ENCODE results near the gene ABLIM2.
A peak's percentile ranks its signal among the peaks of the same experiment; 100 is the strongest.

The ABLIM2 gene

GRCh38 chr4:8067945-8068896, 90.4 kb downstream of the ABLIM2 start:
- Mint-ChIP-seq H3K4me3 (no peak overlapping the region), H3K27me3 (peaks cover 13% of the 10 kb centered on the region), H3K27ac (no peak overlapping the region), H3K4me1 (no peaks in the 10 kb centered on the region), H3K9me3 (peaks cover 5 to 24% of the 10 kb centered on the region in 2 donors)
- ATAC-seq (no peak), DNase-seq (no peak)

- H3K27ac Mint-ChIP-seq, result no peak overlapping the region
- no peaks in the 10 kb centered on the region for H3K4me1 Mint-ChIP-seq
- H3K9me3 Mint-ChIP-seq, result peaks cover 5 to 29% of the 10 kb centered on the region in 2 donors
- H3K27me3 Mint-ChIP-seq, result peaks cover 5% of the 10 kb centered on the region
- ATAC-seq, result no peak
- no peak for DNase-seq
- no peak overlapping the region for H3K4me3 Mint-ChIP-seq
Observed at GRCh38 chr4:8067274-8067936, 91.2 kb downstream of the ABLIM2 start.

- DNase-seq, result no peak
- no peak overlapping the region for H3K27ac Mint-ChIP-seq
- no peak for ATAC-seq
- peaks cover 5 to 29% of the 10 kb centered on the region in 2 donors for H3K9me3 Mint-ChIP-seq
- H3K27me3 Mint-ChIP-seq, result no peaks in the 10 kb centered on the region
- no peak overlapping the region for H3K4me3 Mint-ChIP-seq
- H3K4me1 Mint-ChIP-seq, result no peaks in the 10 kb centered on the region
Observed at GRCh38 chr4:8066336-8066931, 92.2 kb downstream of the ABLIM2 start.

GRCh38 chr4:8063974-8064563, 94.5 kb downstream of the ABLIM2 start:
- no peak overlapping the region for H3K4me3 Mint-ChIP-seq
- DNase-seq (no peak), ATAC-seq (no peak)
- peaks cover 5 to 29% of the 10 kb centered on the region in 2 donors for H3K9me3 Mint-ChIP-seq
- H3K27me3 Mint-ChIP-seq, result no peaks in the 10 kb centered on the region
- H3K27ac Mint-ChIP-seq, result peak overlapping the region in 1 of 2 donors; percentile 1
- no peaks in the 10 kb centered on the region for H3K4me1 Mint-ChIP-seq

GRCh38 chr4:8061573-8061972, 97.0 kb downstream of the ABLIM2 start:
- DNase-seq, result no peak
- no peak for ATAC-seq
- Mint-ChIP-seq H3K4me3 (no peak overlapping the region), H3K27ac (no peak overlapping the region), H3K4me1 (no peaks in the 10 kb centered on the region), H3K27me3 (no peaks in the 10 kb centered on the region), H3K9me3 (peaks cover 5 to 29% of the 10 kb centered on the region in 2 donors)

GRCh38 chr4:8061145-8061544, 97.5 kb downstream of the ABLIM2 start:
- ATAC-seq (peak; percentile 33), DNase-seq (no peak)
- H3K27me3 Mint-ChIP-seq, result no peaks in the 10 kb centered on the region
- H3K4me1 Mint-ChIP-seq, result no peaks in the 10 kb centered on the region
- no peak overlapping the region for H3K27ac Mint-ChIP-seq
- H3K4me3 Mint-ChIP-seq, result no peak overlapping the region
- peaks cover 5 to 29% of the 10 kb centered on the region in 2 donors for H3K9me3 Mint-ChIP-seq

GRCh38 chr4:8060632-8061031, 98.0 kb downstream of the ABLIM2 start:
- Mint-ChIP-seq H3K27me3 (no peaks in the 10 kb centered on the region), H3K27ac (peak overlapping the region in 1 of 2 donors; percentile 48), H3K9me3 (peaks cover 5 to 28% of the 10 kb centered on the region in 2 donors), H3K4me1 (no peaks in the 10 kb centered on the region), H3K4me3 (no peak overlapping the region)
- DNase-seq (no peak), ATAC-seq (no peak)

- Mint-ChIP-seq H3K9me3 (peaks cover 5 to 19% of the 10 kb centered on the region in 2 donors), H3K27me3 (no peaks in the 10 kb centered on the region), H3K4me3 (no peak overlapping the region), H3K27ac (no peak overlapping the region), H3K4me1 (no peaks in the 10 kb centered on the region)
- DNase-seq, result no peak
- no peak for ATAC-seq
Observed at GRCh38 chr4:8058031-8058479, 100.6 kb downstream of the ABLIM2 start.

GRCh38 chr4:8055206-8055605, 103.4 kb downstream of the ABLIM2 start:
- Mint-ChIP-seq H3K27ac (no peak overlapping the region), H3K9me3 (peaks cover 5 to 16% of the 10 kb centered on the region in 2 donors), H3K27me3 (peaks cover 9% of the 10 kb centered on the region), H3K4me3 (no peak overlapping the region), H3K4me1 (no peaks in the 10 kb centered on the region)
- DNase-seq (no peak), ATAC-seq (no peak)

- ATAC-seq (no peak), DNase-seq (no peak)
- peaks cover 5 to 16% of the 10 kb centered on the region in 2 donors for H3K9me3 Mint-ChIP-seq
- H3K4me3 Mint-ChIP-seq, result no peak overlapping the region
- no peaks in the 10 kb centered on the region for H3K4me1 Mint-ChIP-seq
- H3K27ac Mint-ChIP-seq, result no peak overlapping the region
- peaks cover 23% of the 10 kb centered on the region for H3K27me3 Mint-ChIP-seq
Observed at GRCh38 chr4:8053688-8054449, 104.7 kb downstream of the ABLIM2 start.

- no peak overlapping the region for H3K27ac Mint-ChIP-seq
- peaks cover 28% of the 10 kb centered on the region for H3K27me3 Mint-ChIP-seq
- peaks cover 5 to 16% of the 10 kb centered on the region in 2 donors for H3K9me3 Mint-ChIP-seq
- DNase-seq, result no peak
- no peaks in the 10 kb centered on the region for H3K4me1 Mint-ChIP-seq
- no peak for ATAC-seq
- H3K4me3 Mint-ChIP-seq, result no peak overlapping the region
Observed at GRCh38 chr4:8052160-8052691, 106.4 kb downstream of the ABLIM2 start.

GRCh38 chr4:8051644-8052043, 107.0 kb downstream of the ABLIM2 start:
- Mint-ChIP-seq H3K4me1 (no peaks in the 10 kb centered on the region), H3K4me3 (no peak overlapping the region)

GRCh38 chr4:8050555-8051206, 107.9 kb downstream of the ABLIM2 start:
- DNase-seq (no peak), ATAC-seq (no peak)
- Mint-ChIP-seq H3K9me3 (peaks cover 5 to 16% of the 10 kb centered on the region in 2 donors), H3K27ac (no peak overlapping the region), H3K27me3 (peaks cover 42% of the 10 kb centered on the region), H3K4me1 (no peaks in the 10 kb centered on the region), H3K4me3 (no peak overlapping the region)

More at GRCh38 chr4:8051644-8052043, 107.0 kb downstream of the ABLIM2 start:
- ATAC-seq, result no peak
- Mint-ChIP-seq H3K27ac (no peak overlapping the region), H3K27me3 (peaks cover 33% of the 10 kb centered on the region), H3K9me3 (peaks cover 5 to 16% of the 10 kb centered on the region in 2 donors)
- no peak for DNase-seq

GRCh38 chr4:8050180-8050554, 108.4 kb downstream of the ABLIM2 start:
- no peak overlapping the region for H3K4me3 Mint-ChIP-seq
- no peaks in the 10 kb centered on the region for H3K4me1 Mint-ChIP-seq
- H3K9me3 Mint-ChIP-seq, result peaks cover 1 to 12% of the 10 kb centered on the region in 2 donors
- no peak overlapping the region for H3K27ac Mint-ChIP-seq
- H3K27me3 Mint-ChIP-seq, result peaks cover 42% of the 10 kb centered on the region
- ATAC-seq, result no peak
- DNase-seq, result no peak

Data from stimulated activated naive CD8-positive, alpha-beta T cell treated with anti-CD3 and anti-CD28 coated beads, Interleukin-15, amount 100 ng/mL, for 72 hours (primary cell).